Panc1 (cell line): ENCODE results near the gene ANO1. TPM values are rescaled to one million over a fixed set of nuclear protein-coding genes. Genes with fewer than 3 reads are reported as not detected.

Experiments used
- ATAC-seq: fragments of 200-7000 bp; cut with Tn5 transposase; 2 replicates; pipeline ENCODE4 v1.9.1; 2020; ENCODE audit warnings: mild to moderate bottlenecking, moderate library complexity
- BruUV-seq: library from RNA; stranded (reverse); fragments of 400-500 nt; replicated peaks from 2 replicates; lab custom pipeline; 2021; lab: Mats Ljungman, UMichigan
- CTCF ChIA-PET: fragments of 300-600 bp; sonication (Branson Sonifier 250); formaldehyde crosslinking; loops from one replicate; lab custom pipeline; 2022; ENCODE audit warnings: antibody characterized with exemption; lab: Charles Lee
- POLR2A ChIA-PET: fragments of 300-600 bp; sonication (Branson Sonifier 250); formaldehyde crosslinking; loops from one replicate; lab custom pipeline; 2022; ENCODE audit warnings: antibody characterized with exemption; lab: Charles Lee
- DNase-seq: peaks from one replicate; pipeline ENCODE4 v3.0.0-alpha.2; 2010; ENCODE audit warnings: low read depth, low spot score
- H3K27ac ChIP-seq: 2 replicates; pipeline ENCODE4 v1.5.1; 2011; ENCODE audit warnings: mild to moderate bottlenecking, low read length, inconsistent platforms
- H3K27me3 ChIP-seq: fragments of 200-500 bp; sonication (Bioruptor generic); 2 replicates; pipeline ENCODE4 v1.6.0; 2014; ENCODE audit warnings: low read length, inconsistent platforms; ENCODE audit not compliant: control insufficient read depth, insufficient read depth
- H3K36me3 ChIP-seq: fragments of 200-500 bp; sonication (Bioruptor generic); 2 replicates; pipeline ENCODE4 v1.5.1; 2014; ENCODE audit warnings: inconsistent platforms, mild to moderate bottlenecking, low read length, moderate library complexity; ENCODE audit not compliant: control insufficient read depth, insufficient read depth
- H3K4me1 ChIP-seq: 2 replicates; pipeline ENCODE4 v1.5.1; 2011; ENCODE audit warnings: inconsistent platforms, mild to moderate bottlenecking, low read length, moderate library complexity; ENCODE audit not compliant: control insufficient read depth, insufficient read depth
- H3K4me3 ChIP-seq, 2 experiments: 2 replicates each; pipeline ENCODE4 v1.5.1; 2011 to 2012; ENCODE audit warnings: low read depth in 2 of 2, low read length in 2 of 2, mild to moderate bottlenecking in 2 of 2, inconsistent platforms in 1 of 2, moderate library complexity in 1 of 2
- H3K9me3 ChIP-seq: fragments of 200-500 bp; sonication (Bioruptor generic); 2 replicates; pipeline ENCODE4 v1.5.1; 2014; ENCODE audit warnings: low read depth, mild to moderate bottlenecking, inconsistent platforms, low read length, moderate library complexity; ENCODE audit not compliant: control insufficient read depth, insufficient read depth
- CTCF ChIP-seq: fragments of 450-650 bp; IDR thresholded peaks from 2 replicates; pipeline ENCODE4 v1.5.1; 2017; ENCODE audit warnings: mild to moderate bottlenecking
- POLR2AphosphoS5 ChIP-seq: IDR thresholded peaks from 2 replicates; pipeline ENCODE4 v1.6.1; 2012; ENCODE audit warnings: mild to moderate bottlenecking, low read depth, low read length, moderate library complexity
- REST ChIP-seq, 2 experiments: IDR thresholded peaks; 2 replicates each; pipeline ENCODE4 v1.6.1; 2011 to 2012; ENCODE audit warnings: low read depth in 2 of 2, control low read depth in 1 of 2, low read length in 1 of 2, mild to moderate bottlenecking in 1 of 2, moderate library complexity in 1 of 2; ENCODE audit not compliant: insufficient read depth in 1 of 2
- SIN3A ChIP-seq: IDR thresholded peaks from 2 replicates; pipeline ENCODE4 v1.6.1; 2012; ENCODE audit warnings: low read depth, mild to moderate bottlenecking, low read length, moderate library complexity, borderline replicate concordance; ENCODE audit not compliant: insufficient read depth
- TCF7L2 ChIP-seq: IDR thresholded peaks from 2 replicates; pipeline ENCODE4 v1.6.1; 2011; ENCODE audit warnings: mild to moderate bottlenecking, low read depth, low read length, inconsistent platforms
- in situ Hi-C: cut with HindIII; loops from 2 replicates; pipeline ENCODE4 v1.10.0; 2016; ENCODE audit warnings: low sequenced_read_pairs, low pct_unique_long_range_greater_than_20kb
- intact Hi-C: fragments of 100-400 bp; cut with micrococcal nuclease; formaldehyde crosslinking; loops from one replicate; pipeline ENCODE4 v1.10.0; 2022; ENCODE audit not compliant: unreplicated experiment
- total RNA-seq: library from RNA; stranded (reverse); gene quantifications from one replicate; pipeline ENCODE4 v1.2.1, GENCODE V29; 2021; ENCODE audit not compliant: unreplicated experiment

ANO1 gene
- total RNA-seq, 1 experiment from 2014 or later, result 2.3 TPM

- CTCF ChIA-PET, result interaction anchor here (0.7 kb wide), 1 partner anchor 83 kb away, joined by 8 read pairs; no protein-coding TSS in a partner anchor
- Histone ChIP-seq H3K4me1 (peaks cover 9% of the 10 kb centered on the region; the same call in 1 of the 2 replicates), H3K36me3 (no peaks in the 10 kb centered on the region), H3K9me3 (no peaks in the 10 kb centered on the region), H3K4me3 (no peak overlapping the region), H3K27ac (no peak overlapping the region), H3K27me3 (no peaks in the 10 kb centered on the region; the same call in 1 of the 2 replicates)
- POLR2A ChIA-PET, result no interaction called here
- ATAC-seq (no peak), DNase-seq (no peak)
- intact Hi-C loops (no loop called here), in situ Hi-C loops (loop anchor here (10.0 kb wide), 1 partner anchor 75 kb away; no protein-coding TSS in a partner anchor)
- TF ChIP-seq TCF7L2, result no peak
- TF ChIP-seq SIN3A, result no peak
- no peak for TF ChIP-seq CTCF
- TF ChIP-seq REST (IDR thresholded peaks at IDR 0.05; ENCODE audit: insufficient read depth in 1 of 2, low read depth in 2 of 2, low read length in 1 of 2), result no peak
- no peak for TF ChIP-seq POLR2AphosphoS5
- BruUV-seq, result no TSS peak
Observed at GRCh38 chr11:70109903-70110302, 31.8 kb downstream of the ANO1 start.

- ChIA-PET POLR2A (no interaction called here), CTCF (interaction anchor here (0.7 kb wide), 1 partner anchor 83 kb away, joined by 8 read pairs; no protein-coding TSS in a partner anchor)
- ATAC-seq, result no peak
Observed at GRCh38 chr11:70110538-70111055, 32.5 kb downstream of the ANO1 start.

More at GRCh38 chr11:70110538-70111055, 32.5 kb downstream of the ANO1 start:
- no peak for DNase-seq
- no TSS peak for BruUV-seq
- H3K4me1 ChIP-seq, result peaks cover 9% of the 10 kb centered on the region; the same call in 1 of the 2 replicates
- H3K4me3 ChIP-seq, result no peak overlapping the region
- intact Hi-C loops, result no loop called here
- no peak for TF ChIP-seq POLR2AphosphoS5
- no peak for TF ChIP-seq CTCF
- no peak for TF ChIP-seq TCF7L2
- TF ChIP-seq SIN3A, result no peak
- no peak for TF ChIP-seq REST (IDR thresholded peaks at IDR 0.05; ENCODE audit: insufficient read depth in 1 of 2, low read depth in 2 of 2, low read length in 1 of 2)
- no peaks in the 10 kb centered on the region for H3K27me3 ChIP-seq
- no peak overlapping the region for H3K27ac ChIP-seq
- no peaks in the 10 kb centered on the region for H3K36me3 ChIP-seq
- in situ Hi-C loops, result no loop called here
- H3K9me3 ChIP-seq, result no peaks in the 10 kb centered on the region
